Measurements from ENCODE around the gene CRACDL. TPM values are rescaled to one million over a fixed set of nuclear protein-coding genes. Genes with fewer than 3 reads are reported as not detected.

CRACDL gene
- polyA plus RNA-seq, 1 experiment = not detected

DNA sequence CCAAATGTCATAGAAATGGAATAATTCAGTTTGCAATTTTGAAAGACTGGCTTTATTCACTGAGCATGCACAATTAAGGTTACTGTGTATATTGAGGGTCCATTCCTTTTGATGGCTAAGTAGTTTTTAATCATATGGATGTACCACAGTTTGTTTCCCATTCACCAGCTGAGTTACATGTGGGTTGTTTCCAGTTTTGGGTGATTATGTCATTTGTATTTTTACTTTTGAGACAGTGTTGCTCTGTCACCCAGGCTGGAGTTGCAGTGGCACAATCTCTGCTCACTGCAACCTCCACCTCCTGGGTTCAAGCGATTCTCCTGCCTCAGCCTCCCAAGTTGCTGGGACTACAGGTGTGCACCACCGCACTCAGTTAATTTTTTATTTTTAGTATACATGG, 124.3 kb downstream of the CRACDL start:
- CTCF ChIA-PET = no interaction called here
- Histone ChIP-seq H3K36me3 (ENCODE audit: control insufficient read depth, insufficient read depth, low read length) (no peaks in the 10 kb centered on the region), H3K4me3 (ENCODE audit: low read depth, low read length) (no peak overlapping the region), H3K27me3 (ENCODE audit: control insufficient read depth, insufficient read depth, low read length) (no peaks in the 10 kb centered on the region; the same call in none of the 2 replicates)
- POLR2A ChIA-PET = no interaction called here
- TF ChIP-seq, protein P1, sequence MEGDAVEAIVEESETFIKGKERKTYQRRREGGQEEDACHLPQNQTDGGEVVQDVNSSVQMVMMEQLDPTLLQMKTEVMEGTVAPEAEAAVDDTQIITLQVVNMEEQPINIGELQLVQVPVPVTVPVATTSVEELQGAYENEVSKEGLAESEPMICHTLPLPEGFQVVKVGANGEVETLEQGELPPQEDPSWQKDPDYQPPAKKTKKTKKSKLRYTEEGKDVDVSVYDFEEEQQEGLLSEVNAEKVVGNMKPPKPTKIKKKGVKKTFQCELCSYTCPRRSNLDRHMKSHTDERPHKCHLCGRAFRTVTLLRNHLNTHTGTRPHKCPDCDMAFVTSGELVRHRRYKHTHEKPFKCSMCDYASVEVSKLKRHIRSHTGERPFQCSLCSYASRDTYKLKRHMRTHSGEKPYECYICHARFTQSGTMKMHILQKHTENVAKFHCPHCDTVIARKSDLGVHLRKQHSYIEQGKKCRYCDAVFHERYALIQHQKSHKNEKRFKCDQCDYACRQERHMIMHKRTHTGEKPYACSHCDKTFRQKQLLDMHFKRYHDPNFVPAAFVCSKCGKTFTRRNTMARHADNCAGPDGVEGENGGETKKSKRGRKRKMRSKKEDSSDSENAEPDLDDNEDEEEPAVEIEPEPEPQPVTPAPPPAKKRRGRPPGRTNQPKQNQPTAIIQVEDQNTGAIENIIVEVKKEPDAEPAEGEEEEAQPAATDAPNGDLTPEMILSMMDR (IDR thresholded peaks at IDR 0.05; ENCODE audit: insufficient read depth, low read depth, low read length) = no peak
- DNase-seq (ENCODE audit: low read depth) = no peak

DNA sequence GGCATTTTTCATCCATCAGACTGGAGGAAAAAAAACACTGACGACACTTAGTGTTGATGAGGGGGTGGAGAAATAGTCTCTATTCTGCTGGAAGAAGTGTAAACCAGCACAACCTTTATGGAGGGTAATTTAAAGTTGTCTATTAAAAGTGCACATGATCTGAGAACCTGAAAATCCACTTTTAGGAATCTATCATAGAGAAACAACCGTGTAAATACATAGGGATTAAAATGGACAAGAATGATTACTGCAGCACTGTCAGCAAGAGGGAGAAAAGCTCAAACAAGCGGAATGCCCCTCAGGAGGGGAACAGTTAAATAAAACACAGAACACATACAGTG, 125.5 kb downstream of the CRACDL start:
- TF ChIP-seq, protein P1 (IDR thresholded peaks at IDR 0.05; ENCODE audit: insufficient read depth, low read depth, low read length) = no peak
- no peaks in the 10 kb centered on the region for H3K36me3 ChIP-seq (ENCODE audit: control insufficient read depth, insufficient read depth, low read length)
- no peaks in the 10 kb centered on the region; the same call in none of the 2 replicates for H3K27me3 ChIP-seq (ENCODE audit: control insufficient read depth, insufficient read depth, low read length)
- DNase-seq (ENCODE audit: low read depth) = no peak
- ChIA-PET CTCF (no interaction called here), POLR2A (no interaction called here)
- no peak overlapping the region for H3K4me3 ChIP-seq (ENCODE audit: low read depth, low read length)

DNA sequence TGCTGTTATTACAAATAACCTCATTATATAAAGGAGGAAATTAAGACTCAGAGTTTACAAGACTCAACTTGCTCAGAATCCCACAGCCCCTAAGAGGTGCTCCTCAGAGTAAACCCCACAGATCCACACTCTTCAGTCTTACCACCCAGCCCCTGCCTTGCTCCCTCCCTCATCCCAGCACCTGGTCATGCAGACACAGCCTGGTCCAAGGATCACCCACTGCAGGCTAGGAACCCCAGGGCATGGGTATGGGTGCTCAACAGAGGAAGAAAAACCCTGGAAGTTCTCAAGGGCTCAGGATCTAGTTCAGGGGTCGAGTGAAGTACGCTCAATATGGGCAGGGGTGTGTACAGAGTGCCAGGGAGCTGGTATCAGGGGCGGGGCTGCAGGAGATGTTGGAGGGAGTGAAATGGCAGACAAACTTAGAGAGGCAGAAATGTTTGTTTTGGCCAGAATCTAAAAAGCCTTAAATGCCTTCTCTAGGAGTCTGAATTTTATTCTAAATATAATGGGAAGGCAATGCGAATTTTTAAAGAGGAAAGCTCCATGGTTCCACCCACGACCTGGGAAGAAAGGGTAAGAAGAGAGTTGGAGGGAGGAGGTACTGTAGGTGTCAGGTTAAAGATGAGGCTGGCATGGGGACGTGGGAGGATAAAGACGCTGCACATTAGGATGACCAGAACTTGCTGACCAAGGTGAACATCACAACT, 126.0 kb downstream of the CRACDL start:
- ChIA-PET POLR2A (no interaction called here), CTCF (no interaction called here)
- DNase-seq (ENCODE audit: low read depth) = no peak
- H3K4me3 ChIP-seq (ENCODE audit: low read depth, low read length) = no peak overlapping the region
- no peaks in the 10 kb centered on the region for H3K36me3 ChIP-seq (ENCODE audit: control insufficient read depth, insufficient read depth, low read length)
- H3K27me3 ChIP-seq (ENCODE audit: control insufficient read depth, insufficient read depth, low read length) = no peaks in the 10 kb centered on the region; the same call in 1 of the 2 replicates
- TF ChIP-seq, protein P1 (IDR thresholded peaks at IDR 0.05; ENCODE audit: insufficient read depth, low read depth, low read length) = no peak

DNA sequence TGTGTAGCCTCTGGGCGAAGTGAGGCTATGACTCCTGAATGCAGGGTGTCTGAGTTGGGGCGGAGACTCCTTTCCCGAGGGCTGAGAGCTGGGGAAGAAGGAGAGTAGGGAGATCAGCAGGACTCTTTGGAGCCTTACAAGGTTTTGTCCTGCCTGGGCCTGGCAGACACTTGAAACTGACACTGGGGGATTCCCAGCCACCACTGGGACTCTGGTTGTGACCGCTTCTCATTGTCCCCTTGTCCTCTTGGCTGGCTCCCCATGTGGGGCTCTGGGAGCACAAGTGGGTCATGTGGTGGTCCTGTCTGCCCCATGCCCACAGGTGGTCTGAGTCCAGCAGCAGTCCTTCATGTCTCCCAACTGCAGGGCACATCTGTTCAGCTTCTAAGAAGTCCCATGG, 126.9 kb downstream of the CRACDL start:
- TF ChIP-seq, protein P1 (IDR thresholded peaks at IDR 0.05; ENCODE audit: insufficient read depth, low read depth, low read length) = no peak
- no peak overlapping the region for H3K4me3 ChIP-seq (ENCODE audit: low read depth, low read length)
- no peaks in the 10 kb centered on the region for H3K36me3 ChIP-seq (ENCODE audit: control insufficient read depth, insufficient read depth, low read length)
- DNase-seq (ENCODE audit: low read depth) = no peak
- H3K27me3 ChIP-seq (ENCODE audit: control insufficient read depth, insufficient read depth, low read length) = no peaks in the 10 kb centered on the region; the same call in 1 of the 2 replicates
- POLR2A ChIA-PET = no interaction called here
- CTCF ChIA-PET = no interaction called here

DNA sequence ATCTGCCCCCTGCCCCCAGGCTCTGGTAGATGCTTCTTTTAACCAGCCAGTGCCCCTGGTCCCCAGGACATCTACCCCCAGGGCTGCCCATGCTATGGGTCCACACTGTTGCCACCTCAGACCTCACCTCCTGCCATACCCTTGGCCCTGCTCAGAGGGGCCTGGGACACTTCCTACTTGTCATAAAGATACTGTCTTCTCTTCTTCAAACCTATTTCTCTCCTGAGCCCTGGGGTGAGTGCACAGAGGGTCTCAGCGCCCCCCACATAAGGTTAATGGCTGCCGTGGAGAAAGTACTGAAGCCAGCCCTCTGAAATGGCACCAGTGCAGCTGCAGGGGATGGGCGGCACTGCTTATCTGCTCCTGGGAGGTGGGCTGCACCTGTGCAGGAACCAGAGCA, 127.5 kb downstream of the CRACDL start:
- CTCF ChIA-PET = no interaction called here
- Histone ChIP-seq H3K4me3 (ENCODE audit: low read depth, low read length) (no peak overlapping the region), H3K27me3 (ENCODE audit: control insufficient read depth, insufficient read depth, low read length) (no peaks in the 10 kb centered on the region; the same call in 1 of the 2 replicates), H3K36me3 (ENCODE audit: control insufficient read depth, insufficient read depth, low read length) (no peaks in the 10 kb centered on the region)
- no peak for DNase-seq (ENCODE audit: low read depth)
- TF ChIP-seq, protein P1 (IDR thresholded peaks at IDR 0.05; ENCODE audit: insufficient read depth, low read depth, low read length) = no peak
- POLR2A ChIA-PET = no interaction called here

All from BJ (cell line).